CD4-positive, alpha-beta T cell treated with Interferon alpha-2 for 1 hour (primary cell): ENCODE data around the gene SMIM38.
"Not testable (repeated sequence)": the region's sequence is repeated elsewhere in the genome, so short reads cannot be mapped to it uniquely, and the experiment has no call there.

Experiments
- DNase-seq, 2 donors: peaks; one replicate each; pipeline ENCODE4 v3.0.0-alpha.2; 2020 to 2022

Gene SMIM38

DNA sequence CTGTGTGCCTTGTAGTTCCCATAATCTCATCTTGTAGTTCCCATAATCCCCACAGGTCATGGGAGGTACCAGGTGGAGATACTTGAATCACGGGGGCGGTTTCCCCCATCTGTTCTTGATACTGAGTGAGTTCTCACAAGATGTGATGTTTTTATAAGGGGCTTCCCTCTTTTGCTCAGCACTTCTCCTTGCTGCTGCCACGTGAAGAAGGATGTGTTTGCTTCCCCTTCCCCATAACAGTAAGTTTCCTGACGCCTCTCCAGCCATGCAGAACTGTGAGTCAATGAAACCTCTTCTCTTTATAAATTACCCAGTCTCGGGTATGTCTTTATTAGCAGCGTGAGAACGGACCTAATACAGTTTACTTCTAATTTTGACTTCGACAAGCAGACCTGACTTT, 14.0 kb upstream of the SMIM38 start:
- DNase-seq, result no peak

DNA sequence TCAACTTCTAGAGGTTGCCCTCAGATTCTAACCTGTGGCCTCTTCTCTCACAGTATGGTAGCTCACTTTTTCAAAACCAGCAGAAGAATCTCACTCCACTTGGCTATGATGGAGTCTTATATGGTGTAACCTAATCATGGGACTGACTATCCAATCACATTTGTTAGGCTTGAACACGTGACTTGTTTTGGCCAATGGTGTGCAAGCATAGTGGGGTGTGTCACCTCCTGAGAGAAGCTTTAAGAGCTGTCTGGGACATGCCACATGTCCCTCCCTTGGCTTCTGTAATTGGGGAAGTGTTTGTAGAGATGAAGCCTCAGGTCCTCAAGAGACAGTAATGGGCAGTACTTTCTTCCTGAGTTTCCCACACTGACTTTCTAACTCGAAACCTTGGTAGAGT, 12.8 kb upstream of the SMIM38 start:
- no peak for DNase-seq

DNA sequence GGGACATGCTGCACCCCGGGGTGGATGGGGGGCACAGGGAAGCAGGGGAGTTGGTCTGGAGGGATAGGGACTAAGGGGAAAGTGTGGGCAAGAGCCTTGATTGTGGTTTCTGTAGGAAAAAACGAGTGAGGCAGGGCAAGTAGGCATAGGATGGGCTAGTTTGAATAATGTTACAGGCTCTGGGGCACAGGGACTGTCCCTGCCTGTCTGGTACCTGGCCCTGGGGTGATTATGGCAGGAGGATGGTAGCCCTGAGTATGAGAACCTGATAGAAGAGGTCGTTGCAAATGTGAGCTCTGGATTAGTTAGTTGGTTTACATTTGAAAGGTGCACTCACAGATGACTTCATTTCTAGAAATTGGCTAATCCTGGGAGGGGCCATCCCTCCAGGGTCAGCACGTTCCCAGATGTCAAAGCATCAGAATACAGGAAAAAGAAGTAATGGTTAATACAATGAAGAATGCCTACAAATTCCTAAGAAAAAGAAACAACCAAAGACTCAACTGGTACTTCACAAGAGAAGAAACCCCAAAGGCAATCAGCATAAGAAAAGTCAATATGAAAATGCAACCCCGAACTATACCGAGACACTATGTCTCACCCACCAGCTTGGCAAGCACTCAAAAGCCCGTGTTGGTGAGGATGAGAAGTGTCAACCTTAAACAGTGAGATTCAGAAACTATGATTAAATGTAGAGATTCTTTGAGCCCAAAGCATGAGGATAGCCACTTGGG, 11.3 kb upstream of the SMIM38 start:
- no peak for DNase-seq

DNA sequence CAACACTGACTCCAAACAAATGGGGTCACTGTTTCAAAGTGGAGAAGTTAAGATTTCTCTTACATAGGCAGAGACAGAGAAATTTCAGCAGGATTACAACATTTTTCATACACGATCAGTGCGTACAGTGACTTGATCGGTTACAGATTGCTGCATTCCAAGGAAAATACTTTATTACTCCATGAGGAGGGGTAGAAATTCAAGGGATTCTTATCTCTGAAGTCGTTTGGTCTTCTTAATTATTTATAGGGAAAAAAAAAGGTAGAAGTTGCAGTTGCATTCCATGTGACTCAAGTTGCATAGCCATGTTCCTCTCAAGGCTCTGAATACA, 10.7 kb upstream of the SMIM38 start:
- DNase-seq, result no peak

DNA sequence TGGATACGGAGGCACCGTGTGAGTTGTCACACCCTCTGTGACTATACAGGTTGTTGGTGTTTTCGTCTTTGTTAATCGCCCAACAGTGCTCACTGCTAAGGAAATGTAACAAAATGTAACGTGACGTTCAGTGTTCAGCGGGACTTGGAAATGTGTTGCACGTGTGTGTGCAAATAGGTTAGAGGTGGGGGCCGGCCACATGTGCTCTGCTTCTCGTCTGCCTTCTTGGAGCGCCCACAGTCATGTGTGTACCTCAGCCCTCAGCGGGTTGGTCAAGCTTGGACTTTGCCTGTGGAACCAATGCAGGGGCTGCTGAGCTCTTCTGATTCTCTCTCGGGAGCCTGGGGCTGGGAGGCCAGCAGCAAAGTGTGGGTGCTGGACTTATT, 7.4 kb upstream of the SMIM38 start:
- no peak for DNase-seq

DNA sequence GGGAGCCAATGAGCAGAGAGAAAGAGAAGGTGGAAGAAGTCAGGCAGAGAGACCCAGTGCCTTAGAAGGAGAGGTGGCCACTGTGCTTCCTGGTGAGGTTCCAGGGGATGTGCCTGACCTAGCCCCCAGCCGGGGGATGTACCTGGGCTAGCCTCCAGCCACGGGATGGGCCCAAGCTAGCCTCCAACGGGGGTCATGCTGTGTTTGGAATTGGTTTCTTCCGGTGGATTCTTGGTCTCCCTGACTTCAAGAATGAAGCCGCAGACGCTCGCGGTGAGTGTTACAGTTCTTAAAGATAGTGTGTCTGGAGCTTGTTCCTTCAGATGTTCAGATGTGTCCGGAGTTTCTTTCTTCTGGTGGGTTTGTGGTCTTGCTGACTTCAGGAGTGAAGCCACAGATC, 6.9 kb upstream of the SMIM38 start:
- DNase-seq, result no peak

DNA sequence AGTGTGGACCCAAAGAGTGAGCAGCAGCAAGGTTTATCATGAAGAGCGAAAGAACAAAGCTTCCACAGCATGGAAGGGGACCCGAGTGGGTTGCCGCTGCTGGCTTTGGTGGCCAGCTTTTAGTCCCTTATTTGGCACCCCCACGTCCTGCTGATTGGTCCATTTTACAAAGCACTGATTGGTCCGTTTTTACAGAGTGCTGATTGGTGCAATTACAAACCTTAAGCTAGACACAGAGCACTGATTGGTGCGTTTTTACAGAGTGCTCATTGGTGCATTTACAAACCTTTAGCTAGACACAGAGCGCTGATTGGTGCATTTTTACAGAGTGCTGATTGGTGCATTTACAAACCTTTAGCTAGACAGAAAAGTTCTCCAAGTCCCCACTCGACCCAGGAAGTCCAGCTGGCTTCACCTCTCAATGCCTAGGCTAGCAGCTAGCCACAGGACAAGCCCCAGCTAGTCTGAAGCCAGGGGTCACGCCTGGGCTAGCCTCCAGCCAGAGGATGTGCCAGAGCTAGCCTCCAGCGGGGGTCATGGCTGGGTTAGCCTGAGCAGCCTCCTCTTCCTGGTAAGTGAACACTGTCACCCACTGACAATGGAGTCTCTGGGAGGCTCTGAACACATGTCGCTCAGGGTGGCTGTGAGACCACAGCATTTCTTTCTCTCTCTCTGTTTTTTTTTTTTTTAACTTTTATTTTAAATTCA, 6.2 kb upstream of the SMIM38 start:
- DNase-seq, result not testable (repeated sequence)

DNA sequence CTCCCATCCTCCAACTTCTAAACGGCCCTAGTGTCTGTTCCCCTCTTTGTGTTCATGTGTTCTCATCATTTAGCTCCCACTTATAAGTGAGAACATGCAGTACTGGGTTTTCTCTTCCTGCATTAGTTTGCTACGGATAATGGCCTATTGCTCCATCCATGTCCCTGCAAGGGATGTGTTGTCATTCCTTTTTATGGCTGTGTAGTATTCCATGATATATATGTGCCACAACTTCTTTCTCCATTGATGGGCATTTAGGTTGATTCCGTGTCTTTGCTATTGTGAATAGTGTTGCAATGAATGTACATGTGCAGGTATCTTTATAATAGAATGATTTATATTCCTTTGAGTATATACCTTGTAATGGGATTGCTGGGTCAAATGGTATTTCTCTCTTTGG, 5.6 kb upstream of the SMIM38 start:
- no peak for DNase-seq

DNA sequence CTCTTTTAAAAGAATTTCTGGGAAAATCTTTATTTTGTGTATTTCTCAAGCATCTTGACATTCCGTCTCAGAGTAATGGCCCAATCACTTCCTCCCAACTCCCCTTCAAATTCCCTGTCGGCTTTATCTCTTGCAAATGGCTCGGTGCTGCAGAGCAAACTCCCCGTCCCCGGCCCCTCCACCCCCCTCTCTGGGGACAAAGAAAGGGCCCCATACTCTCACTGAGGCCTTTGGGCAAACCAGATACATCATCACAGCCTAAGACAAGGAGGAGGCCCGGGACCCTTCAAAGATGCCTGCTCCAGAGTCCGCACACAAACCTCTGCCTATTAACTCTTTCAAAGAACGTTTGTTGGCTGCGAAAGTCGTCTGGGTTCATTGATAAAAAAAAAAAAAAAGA, 3.9 kb upstream of the SMIM38 start:
- no peak for DNase-seq

DNA sequence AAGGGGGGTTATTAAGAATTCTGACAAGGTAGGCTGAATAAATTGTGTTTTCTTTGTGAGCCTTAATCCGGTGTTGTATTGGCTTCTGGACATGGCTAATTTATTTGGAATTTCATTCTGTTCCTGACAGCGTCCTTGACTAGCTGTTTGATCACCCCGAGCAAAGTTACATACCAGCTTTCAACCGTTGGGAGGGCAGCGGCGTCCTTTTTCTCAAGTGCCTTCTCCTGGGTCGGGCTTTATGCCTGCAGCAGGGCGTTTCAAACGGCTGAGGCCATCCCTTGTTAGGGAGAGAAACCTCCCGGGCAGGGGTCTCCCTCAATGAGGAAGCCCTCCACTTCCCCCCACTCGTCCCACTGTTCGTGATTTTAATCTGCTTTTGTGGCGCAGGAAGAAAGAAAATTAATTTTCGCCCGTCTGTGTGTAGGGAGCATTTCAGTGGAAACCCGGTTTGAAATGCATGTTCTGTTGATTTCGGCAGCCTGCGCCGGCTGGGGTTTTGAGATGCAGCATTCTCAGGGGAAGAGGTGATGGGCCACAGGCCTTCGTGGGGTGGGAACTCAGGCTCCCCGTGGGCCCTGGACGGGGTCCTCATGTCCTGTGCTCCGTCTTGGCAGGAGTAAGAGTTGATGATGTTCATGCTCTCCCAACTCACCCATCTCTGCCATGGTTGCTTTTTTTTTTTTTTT, 2.9 kb upstream of the SMIM38 start:
- no peak for DNase-seq

DNA sequence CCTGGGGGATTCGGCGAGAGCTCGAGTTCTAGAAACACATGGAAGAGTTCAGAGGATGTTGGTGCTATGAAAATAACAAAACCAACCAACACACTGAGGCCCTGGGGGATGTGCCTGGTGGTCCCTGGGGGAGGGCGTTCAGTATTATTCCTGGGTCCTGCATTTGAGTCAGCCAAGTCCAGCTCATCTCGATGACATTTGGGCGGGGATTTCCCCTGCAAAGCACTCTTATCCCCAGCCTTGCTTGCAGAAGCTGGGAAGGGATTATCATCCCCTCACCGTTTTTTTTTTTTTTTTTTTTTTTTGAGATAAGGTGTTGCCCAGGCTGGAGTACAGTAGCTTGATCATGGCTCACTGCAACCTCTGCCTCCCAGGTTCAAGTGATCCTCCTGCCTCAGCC, 2.1 kb upstream of the SMIM38 start:
- no peak for DNase-seq

DNA sequence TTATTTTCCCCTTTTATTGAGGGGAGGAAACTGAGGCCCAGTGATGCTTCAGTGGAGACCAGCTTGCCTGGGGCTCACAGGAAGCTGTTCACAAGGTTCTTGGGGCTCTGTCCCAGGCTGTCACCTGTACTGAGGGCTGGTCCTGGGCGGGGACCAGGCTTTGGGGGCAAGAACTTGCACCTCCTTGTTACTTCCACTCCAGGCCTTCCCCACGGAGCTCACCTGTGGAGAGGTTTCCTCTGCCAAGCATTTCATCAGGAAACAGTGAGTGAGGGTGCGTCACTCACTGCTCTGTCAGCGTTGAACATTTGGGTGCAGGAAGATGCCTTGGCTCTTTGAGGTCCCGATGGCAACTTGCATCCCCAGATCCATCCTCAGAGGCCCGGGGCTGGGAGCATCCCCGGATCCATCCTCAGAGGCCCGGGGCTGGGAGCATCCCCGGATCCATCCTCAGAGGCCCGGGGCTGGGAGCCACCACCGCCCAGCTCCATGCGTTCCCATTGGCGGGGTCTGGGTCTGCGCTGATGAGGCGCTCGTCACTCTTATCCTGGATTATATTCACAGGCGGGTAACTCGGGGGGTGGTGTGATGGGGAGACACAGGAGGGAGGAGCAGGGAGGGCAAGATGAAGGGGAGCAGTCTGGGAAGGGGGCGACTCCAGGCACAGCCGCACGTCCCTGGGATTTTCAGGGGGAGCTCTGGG, 1.4 kb upstream of the SMIM38 start:
- no peak for DNase-seq

DNA sequence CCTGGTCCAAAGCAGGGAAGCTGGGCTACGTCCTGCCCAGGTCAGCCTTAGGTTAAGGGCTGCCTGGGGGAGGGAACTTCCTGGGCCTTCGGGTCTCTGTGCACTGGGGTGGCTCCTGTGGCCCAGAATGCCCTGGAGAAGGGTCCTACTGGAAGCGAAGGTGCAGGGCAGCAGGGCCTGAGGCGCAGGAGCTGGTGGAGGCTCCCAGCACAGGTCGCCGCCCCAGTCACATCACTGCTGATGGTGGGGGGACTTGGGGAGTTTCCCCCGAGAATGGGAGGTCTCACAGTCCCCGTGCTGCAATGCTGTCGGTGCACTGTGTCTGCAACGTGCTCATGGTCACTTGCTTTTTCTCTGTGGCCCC, 815 bp upstream of the SMIM38 start:
- no peak for DNase-seq

DNA sequence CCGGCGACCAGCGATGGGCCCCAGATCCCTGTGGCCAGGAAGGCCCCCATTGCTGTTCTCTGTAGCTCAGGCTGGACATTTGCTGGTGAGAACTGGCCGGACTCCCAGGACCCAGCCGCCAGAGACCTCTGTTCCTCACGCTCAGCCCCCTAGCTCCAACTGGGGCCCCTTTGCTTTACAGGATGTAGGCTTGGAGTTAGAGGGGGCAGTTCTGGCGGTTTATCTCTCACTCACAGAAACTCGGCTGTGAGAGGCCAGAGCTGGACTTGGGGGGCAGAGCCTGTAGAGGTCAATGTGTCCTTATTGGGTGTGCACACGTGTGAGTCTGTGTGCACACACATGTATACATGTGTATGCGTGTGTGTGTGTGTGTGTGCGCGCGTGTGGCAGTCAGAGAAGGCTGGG, 502 bp downstream of the SMIM38 start:
- no peak for DNase-seq

DNA sequence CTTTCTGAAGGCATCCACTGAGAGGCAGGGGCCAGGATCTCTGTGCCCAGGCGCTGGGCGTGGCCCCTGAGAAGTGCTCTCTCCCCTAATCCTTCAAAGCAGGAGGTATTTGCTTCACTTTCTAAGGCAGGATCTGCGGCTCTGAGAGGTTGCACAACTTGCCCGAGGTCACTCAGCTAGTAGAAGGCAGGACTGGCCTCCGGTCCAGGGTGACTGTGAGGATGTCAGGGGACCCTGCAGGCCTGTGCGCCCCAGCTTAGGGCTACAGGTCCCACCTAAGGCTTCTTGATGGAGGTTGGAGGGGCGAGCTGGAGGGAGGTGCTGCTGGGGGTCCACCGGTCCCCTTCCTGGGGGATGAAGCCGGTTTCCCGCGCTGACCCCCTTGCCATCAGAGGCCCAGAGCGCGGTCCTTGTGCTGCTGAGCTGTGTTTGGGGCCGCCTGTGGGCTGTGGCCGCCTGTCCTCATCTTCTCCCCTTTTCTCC, 979 bp downstream of the SMIM38 start:
- no peak for DNase-seq

DNA sequence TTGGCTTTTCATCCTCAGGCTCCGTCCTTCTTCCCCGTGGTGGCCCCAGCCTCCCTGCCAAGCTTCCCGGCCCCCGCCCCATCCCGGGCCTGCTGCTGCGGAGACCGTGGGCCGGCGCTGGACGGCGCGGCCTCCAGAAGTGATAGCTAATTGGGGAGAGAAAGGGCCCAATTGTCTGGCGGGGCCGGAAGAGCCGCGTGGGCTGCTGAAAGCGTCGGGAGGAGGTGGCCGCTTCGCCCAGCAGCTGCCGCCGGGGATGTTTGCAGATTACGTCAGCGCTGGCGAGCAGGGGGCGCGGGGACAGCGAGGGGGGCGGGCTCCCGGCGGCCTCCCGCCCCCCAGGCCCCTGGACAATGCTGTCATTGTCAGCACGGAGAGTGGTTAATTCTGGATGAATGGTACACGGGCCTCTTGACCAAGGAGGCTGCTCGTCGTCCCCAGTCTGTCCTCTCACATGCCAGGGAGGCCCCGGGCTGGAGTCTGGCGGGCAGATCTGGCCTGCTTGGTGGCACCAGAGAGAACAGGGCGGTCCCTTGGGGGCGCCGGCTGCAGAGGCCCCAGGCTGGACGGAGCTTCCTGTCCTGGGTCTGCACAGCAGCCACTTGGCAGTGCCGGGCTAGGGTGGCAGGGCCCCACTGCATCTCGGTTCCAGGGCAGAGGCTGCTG, 1.6 kb downstream of the SMIM38 start:
- DNase-seq, result no peak

DNA sequence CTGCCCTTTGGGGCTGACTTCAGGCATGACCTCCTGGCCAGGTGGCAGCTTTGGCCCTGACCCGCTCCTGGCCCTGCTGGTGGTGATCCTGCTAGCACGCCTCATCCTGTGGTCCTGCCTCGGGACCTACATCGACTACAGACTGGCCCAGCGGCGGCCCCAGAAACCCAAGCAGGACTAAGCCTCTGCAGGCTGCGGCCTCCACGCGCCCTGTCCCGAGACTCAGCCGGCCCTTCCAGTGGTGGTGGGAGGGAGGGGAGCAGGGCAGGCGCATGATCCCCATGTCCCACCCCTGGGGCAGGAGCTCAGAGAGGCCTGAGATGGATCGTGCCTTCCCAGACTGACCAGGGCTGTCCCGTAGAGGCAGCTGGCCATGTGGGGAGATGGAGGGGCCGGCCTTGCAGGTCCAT, 2.1 kb downstream of the SMIM38 start:
- DNase-seq, result no peak

DNA sequence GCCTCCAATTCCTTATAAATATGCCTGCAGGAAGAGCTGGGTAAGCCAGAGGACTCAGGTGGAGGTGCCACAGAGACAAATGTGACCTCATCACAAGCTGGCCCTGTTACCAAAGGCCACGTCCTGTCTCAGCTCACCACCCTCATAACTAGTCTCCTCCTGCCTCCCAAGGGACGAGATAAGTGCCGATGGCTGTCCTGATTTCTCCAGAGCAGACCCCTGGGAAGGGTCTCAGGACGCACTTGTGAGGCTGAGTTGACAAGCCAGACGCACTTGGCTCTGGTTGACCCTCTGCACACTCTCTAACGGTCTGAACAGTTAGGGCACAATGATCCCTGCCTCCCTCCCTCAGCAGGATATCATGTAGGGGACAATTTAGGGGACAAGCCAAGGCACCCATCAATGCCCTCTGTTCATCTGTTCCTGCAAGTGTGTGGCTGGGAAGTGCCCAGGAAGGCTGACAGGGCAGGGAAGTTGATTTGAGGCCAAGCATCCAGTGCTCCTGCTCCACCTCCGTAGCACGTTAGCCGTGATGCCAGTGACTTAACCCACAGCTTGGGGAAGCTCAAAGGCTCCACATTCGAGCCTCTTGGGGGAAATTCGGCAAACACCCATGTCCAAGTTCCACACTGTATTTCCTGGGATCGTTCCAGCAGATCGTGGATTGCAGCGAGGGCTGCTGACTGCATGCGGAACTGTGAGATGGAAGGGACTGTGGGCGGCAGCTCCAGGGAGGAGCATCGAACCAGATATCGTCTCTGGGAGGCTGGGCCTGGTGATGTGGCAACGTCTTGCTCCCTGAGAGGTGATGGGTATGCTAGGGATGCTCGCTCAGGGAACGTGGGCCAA, 2.8 kb downstream of the SMIM38 start:
- no peak for DNase-seq

DNA sequence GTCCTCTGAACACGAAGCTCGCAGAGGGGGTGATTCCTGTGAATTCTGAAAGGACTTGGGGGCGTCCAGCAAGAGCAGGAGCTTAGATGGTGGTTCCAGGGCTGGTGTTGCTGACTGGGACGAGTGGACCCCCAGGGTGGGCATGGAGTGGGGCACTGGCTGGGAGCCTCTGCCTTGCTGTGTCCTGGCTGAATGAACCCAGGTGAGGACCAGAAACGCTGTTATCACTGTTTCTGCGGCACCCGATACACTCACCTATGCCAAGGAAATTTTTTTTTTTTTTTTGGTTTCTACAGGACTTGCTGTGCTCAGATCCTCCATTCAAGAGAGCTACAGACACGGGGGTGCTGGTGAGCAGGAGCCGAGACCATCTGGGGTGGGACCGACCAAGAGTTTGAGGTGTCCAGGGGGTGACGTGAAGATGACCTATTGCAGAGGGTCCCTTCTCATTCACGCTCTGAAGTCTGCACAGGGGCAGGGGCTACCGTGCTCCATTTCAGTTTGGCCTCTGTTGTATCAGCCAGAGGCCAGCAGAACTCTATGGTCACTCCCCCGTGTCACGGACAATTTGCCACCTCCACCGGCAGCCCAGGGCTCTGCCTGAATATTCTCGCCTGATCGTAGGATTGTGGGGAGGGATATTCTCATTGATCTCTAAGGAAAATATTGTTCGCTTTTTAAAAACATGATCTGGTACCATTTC, 3.6 kb downstream of the SMIM38 start:
- DNase-seq, result no peak

DNA sequence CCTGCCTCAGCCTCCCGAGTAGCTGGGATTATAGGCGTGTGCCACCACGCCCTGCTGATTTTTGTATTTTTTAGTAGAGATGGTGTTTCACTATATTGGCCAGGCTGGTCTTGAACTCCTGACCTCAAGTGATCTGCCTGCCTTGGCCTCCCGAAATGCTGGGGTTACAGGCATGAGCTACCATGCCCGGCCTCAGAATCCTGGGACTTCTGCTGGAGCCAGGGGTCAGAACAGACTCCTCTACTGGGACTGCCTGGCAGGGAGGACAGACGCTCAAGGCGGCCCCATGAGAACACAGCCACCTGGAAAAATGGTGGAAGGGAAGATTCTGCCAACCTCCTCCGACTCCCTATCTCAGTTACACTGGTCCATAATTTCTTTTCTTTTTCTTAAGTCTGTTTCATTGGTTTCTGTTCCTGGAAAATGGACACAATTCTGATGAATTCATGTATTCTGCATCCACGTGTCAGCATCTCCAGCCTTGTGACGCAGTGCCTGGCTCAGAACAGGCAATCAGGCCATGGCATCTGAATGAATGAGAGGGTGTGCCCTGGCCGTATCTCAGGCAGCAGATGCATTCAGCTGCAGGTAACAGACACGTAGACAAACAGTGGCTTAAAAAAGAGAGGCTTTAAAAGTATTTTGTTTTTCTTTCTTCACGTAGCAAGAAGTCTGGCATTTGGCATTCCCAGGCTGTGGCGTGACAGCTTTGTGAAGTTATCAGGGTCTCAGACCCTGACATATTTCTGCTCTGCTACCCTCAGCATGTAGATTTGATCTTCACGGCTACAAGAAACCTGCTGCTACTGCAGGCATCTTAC, 4.8 kb downstream of the SMIM38 start:
- no peak for DNase-seq

DNA sequence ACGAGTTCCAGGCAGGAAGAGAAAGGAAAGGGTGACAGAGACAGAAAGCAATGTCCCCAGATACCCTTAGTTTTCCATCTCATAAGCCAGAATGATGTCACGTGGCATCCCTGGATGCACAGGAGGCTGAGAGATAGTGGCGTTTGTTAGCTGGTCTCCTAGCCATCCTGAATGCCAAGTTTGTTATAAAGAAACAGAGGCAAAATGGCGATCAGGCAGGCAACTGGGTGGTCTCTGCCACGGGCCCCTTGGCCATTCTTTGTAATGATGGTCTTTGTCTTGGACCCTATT, 5.3 kb downstream of the SMIM38 start:
- DNase-seq, result no peak
